ENCODE data around the gene SLC5A9.

- TF ChIP-seq CTCF (IDR thresholded peaks at IDR 0.05; ENCODE audit: insufficient read depth, low read depth, low read length) (no peak), EZH2 (IDR thresholded peaks at IDR 0.05; ENCODE audit: insufficient read depth, low read length) (no peak)
Measured at GRCh38 chr1:48249868-48250267, 27.4 kb downstream of the SLC5A9 start.

Data from astrocyte (in vitro differentiated cells and primary cell).